ENCODE data around the gene CIBAR2.
A peak's percentile ranks its signal among the peaks of the same experiment; 100 is the strongest.

CIBAR2 gene

GRCh38 chr16:85142771-85143211, 30.5 kb upstream of the CIBAR2 start:
- peak overlapping the region in 1 of 3 experiments; percentile 44 for H3K27ac Mint-ChIP-seq
- TF ChIP-seq CTCF (IDR thresholded peaks at IDR 0.05; ENCODE audit: unreplicated experiment in 3 of 3), result no peak

GRCh38 chr16:85142129-85142513, 29.8 kb upstream of the CIBAR2 start:
- Mint-ChIP-seq H3K27ac (peak overlapping the region in 1 of 3 experiments; percentile 89), H3K27me3 (ENCODE audit: low read depth) (peaks cover 19% of the 10 kb centered on the region), H3K4me3 (no peak overlapping the region), H3K9me3 (no peaks in the 10 kb centered on the region), H3K4me1 (peaks cover 59% of the 10 kb centered on the region), H3K36me3 (ENCODE audit: low read depth) (no peaks in the 10 kb centered on the region)
- TF ChIP-seq CTCF (IDR thresholded peaks at IDR 0.05; ENCODE audit: unreplicated experiment in 3 of 3), result no peak

More at GRCh38 chr16:85142771-85143211, 30.5 kb upstream of the CIBAR2 start:
- no peaks in the 10 kb centered on the region for H3K9me3 Mint-ChIP-seq
- no peak overlapping the region for H3K4me3 Mint-ChIP-seq
- peaks cover 19% of the 10 kb centered on the region for H3K27me3 Mint-ChIP-seq (ENCODE audit: low read depth)
- H3K4me1 Mint-ChIP-seq, result peaks cover 61% of the 10 kb centered on the region
- no peaks in the 10 kb centered on the region for H3K36me3 Mint-ChIP-seq (ENCODE audit: low read depth)

- H3K4me3 Mint-ChIP-seq, result peak overlapping the region in 1 of 3 experiments; percentile 31
- H3K27me3 Mint-ChIP-seq (ENCODE audit: low read depth), result peaks cover 18% of the 10 kb centered on the region
- no peaks in the 10 kb centered on the region for H3K9me3 Mint-ChIP-seq
- H3K36me3 Mint-ChIP-seq (ENCODE audit: low read depth), result no peaks in the 10 kb centered on the region
- TF ChIP-seq CTCF (IDR thresholded peaks at IDR 0.05; ENCODE audit: unreplicated experiment in 3 of 3), result no peak
- H3K4me1 Mint-ChIP-seq, result peaks cover 59% of the 10 kb centered on the region
- H3K27ac Mint-ChIP-seq, result peak overlapping the region; percentile 47 to 91 (median 89)
These were observed 29.3 kb upstream of the CIBAR2 start for GRCh38 chr16:85141491-85142128.

GRCh38 chr16:85140455-85141012, 28.3 kb upstream of the CIBAR2 start:
- H3K27ac Mint-ChIP-seq, result peak overlapping the region; percentile 47 to 94 (median 62)
- H3K4me3 Mint-ChIP-seq, result no peak overlapping the region
- H3K27me3 Mint-ChIP-seq (ENCODE audit: low read depth), result peaks cover 13% of the 10 kb centered on the region
- H3K36me3 Mint-ChIP-seq (ENCODE audit: low read depth), result no peaks in the 10 kb centered on the region
- H3K4me1 Mint-ChIP-seq, result peaks cover 61% of the 10 kb centered on the region
- H3K9me3 Mint-ChIP-seq, result no peaks in the 10 kb centered on the region
- no peak for TF ChIP-seq CTCF (IDR thresholded peaks at IDR 0.05; ENCODE audit: unreplicated experiment in 3 of 3)

- no peaks in the 10 kb centered on the region for H3K36me3 Mint-ChIP-seq (ENCODE audit: low read depth)
- peak overlapping the region; percentile 47 to 96 (median 94) for H3K27ac Mint-ChIP-seq
- TF ChIP-seq CTCF (IDR thresholded peaks at IDR 0.05; ENCODE audit: unreplicated experiment in 3 of 3), result no peak
- no peaks in the 10 kb centered on the region for H3K9me3 Mint-ChIP-seq
- peaks cover 61% of the 10 kb centered on the region for H3K4me1 Mint-ChIP-seq
- H3K4me3 Mint-ChIP-seq, result no peak overlapping the region
- peaks cover 11% of the 10 kb centered on the region for H3K27me3 Mint-ChIP-seq (ENCODE audit: low read depth)
These were observed 27.6 kb upstream of the CIBAR2 start for GRCh38 chr16:85139881-85140339.
